GM21825 (cell line): ENCODE data around the gene RIN3.

Experiments
- ATAC-seq: cut with Tn5 transposase; IDR thresholded peaks from one replicate; pipeline ENCODE4 v1.9.1; 2021; ENCODE audit warnings: mild to moderate bottlenecking, moderate library complexity; ENCODE audit not compliant: unreplicated experiment

The RIN3 gene

DNA sequence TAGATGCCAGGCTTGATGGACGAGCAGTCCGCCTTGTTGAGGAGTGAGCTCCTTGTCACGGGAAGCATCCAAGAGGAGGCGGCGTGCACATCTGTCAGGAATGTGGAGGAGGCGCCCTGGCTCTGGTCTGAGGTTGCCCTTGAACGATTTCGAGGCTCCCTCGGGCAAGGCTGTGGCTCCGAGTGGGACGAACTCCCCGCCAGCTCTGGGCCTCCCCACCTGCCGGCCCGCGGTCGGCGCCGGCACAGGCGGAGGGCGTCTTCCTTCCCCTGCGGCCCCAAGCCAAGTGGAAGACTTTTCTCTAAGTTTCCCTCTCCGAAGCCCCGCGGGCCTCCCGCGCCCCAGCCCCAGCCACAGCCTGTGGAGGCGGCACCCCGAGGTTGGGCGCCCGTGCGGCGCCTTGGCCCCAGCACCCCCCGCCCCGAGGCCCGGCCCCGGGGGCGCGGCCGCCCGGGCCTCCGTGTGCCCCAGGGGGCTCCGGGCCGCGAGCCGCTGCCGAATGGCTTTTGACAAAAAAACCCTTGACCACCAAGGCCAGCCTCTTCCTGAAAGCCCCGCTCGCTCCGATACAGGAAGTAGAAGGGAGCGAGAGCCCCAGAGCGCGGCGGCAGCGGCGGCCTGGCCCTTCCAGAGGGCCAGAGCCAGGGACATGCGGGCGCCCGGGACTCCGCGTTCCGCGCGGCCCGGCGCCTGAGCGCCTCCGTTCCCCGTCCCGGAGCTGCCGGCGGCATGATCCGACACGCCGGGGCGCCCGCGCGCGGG, at the start of gene RIN3:
Gene RIN3 (plus strand): TSS at position 578 of the 762 bp plus-strand sequence. CDS start 152 bp downstream, at position 730.
- ATAC-seq: peak; percentile 62

DNA sequence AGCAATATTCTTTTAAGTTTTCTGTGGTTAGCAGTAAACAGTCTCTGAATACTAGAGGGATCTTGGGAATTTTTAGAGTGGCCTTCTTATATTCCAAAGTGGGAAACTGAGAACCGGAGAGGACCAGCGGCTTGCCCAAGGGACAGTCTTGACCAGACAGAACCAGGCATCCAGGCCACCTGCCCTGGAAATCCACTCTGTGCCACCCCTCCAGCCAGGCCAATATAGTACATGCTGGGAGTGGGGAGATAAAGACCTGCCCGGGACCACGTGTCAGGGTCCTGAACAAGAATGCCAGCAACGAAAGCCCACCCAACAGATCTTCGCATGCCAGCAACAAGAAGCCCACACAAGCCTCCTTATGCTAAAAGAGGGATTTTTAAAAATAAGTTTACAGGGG, 49.4 kb upstream of the RIN3 start:
- no peak for ATAC-seq

DNA sequence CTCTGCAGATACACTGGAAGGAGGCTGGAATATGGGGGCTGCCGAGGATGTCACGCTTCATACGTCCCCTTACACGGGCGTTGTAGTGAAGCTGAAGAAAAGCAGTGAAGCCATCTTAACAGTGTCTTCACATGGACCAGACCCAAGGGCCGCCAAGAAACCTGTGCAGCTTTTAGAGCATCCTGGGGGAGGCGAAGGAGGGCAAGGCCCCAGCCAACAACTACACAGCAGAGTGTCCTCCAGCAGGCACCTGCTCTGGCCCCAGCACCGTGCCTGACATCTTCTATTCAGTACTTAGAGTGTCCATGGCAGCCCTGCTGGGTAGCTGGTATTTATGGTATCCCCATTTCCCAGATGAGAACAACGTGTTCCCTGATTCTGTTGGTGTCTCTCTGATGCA, 48.9 kb upstream of the RIN3 start:
- no peak for ATAC-seq

- ATAC-seq: no peak
These were observed 48.1 kb upstream of the RIN3 start for GRCh38 chr14:92465353-92466055.

DNA sequence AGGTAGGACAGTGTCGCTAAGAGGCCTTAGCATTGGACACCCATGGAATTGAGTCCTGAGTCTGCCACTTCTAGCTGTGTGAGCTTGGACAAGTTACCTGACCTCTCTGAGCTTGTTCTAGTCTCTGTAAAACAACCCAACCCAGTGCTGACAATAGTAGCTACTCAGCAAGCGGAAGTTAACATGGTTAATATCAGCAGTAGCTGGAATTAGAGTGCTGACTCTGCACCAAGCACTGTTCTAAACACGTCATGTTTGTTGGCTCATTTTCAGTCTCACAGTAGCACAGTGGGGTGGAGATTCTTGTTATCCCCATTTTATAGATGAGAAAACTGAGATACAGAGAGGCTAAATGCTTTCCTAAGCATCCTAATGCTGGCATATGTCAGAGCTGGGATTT, 47.5 kb upstream of the RIN3 start:
- ATAC-seq: no peak

DNA sequence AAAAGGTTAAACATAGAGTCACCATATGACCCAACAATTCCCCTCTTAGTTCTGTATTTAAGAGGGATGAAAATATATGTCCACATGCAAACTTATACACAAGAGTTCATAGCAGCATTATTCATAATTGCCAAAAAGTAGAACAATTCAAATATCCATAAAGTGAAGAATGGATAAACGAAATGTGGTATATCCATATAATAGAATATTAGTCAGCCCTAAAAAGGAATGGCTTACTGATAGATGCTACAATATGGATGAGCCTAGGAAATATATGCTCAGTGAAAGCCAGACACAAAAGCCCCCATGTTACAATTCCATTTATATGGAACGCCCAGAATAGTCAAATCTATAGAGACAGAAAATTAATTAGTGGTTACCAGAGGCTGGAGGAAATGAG, 44.1 kb upstream of the RIN3 start:
- no peak for ATAC-seq

DNA sequence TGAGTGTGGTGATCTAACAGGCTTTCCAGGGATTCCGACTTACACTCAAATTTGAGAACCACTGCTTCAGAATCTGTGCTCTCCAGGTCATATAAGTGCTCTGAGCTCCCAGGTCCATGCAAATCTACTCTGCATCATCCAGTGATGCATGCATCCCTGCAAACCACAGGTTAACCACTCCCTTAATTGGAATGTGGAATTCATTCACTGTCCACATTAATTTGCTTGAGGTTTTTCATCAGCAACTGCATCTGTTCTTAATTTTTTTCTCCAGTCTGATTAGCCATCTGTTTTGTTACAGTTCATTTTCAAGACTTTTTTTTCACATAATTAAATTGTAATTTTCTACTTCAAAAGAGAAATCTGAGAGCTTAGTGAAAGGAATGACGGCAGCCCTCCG, 43.4 kb upstream of the RIN3 start:
- no peak for ATAC-seq

DNA sequence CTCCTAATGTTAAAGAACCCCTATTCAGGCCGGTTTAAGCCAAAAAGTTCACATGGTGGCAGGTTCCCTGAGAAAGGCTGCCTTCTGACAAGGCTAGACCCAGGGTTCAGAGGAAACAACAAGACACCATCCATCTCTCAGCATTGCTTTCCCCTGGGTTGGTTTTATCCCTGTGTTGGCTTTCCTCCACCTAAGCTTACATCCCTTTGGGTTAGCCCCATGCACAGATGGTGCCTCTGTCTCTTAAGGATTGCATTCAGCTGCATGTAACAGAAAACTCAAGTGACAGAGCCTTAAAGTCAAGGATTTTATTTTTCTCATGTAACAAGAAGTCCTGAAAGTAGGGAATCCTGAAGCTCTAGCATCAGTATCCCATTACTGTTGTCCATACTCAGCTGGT, 42.8 kb upstream of the RIN3 start:
- no peak for ATAC-seq

DNA sequence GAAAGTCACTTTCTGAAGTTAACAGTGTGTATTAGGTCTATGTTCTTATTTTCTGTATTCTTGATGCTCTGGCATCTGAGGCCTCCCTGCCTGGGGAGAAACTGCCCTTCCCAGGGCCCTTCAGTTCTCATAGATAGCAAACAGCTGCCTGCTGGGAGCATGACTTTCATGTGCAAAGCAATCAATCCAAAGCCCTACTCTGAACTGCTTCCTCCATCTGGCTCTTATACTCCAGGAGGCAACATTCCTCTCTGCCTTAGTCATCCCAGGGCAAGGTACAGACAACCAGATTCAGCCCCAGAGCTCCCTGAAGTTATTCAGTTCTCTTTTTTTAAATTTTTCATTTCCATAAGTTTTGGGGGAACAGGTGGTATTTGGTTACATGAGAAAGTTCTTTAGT, 41.7 kb upstream of the RIN3 start:
- no peak for ATAC-seq

- no peak for ATAC-seq
These were observed 40.7 kb upstream of the RIN3 start for GRCh38 chr14:92472860-92473259.

- ATAC-seq: no peak
These were observed 40.2 kb upstream of the RIN3 start for GRCh38 chr14:92473261-92473968.

DNA sequence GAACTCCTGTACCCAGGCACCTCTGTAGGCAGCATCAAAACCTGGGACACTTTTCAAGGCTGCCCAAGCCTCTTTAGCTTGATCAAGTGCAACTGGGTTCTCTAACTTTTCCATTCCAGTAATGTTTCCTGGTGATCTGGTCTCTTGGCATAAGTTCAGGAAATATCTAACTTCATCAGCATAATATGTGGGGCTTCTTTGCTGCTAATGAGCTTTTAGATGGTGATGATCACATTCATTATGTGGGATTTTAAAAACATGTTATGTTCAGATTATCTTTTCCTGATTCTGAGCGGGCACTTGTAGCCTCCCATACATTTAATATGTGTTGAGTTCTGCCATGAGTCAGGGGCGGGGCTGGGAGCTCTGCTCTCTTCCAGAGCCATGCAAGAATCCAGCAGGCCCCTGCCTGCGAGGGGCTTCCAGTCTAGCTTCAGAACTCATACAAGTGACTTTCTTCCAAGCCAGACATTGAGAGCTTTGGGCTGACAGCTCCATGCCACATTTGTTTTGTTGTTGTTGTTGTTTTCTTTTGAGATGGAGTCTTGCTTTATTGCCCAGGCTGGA, 39.5 kb upstream of the RIN3 start:
- ATAC-seq: no peak

DNA sequence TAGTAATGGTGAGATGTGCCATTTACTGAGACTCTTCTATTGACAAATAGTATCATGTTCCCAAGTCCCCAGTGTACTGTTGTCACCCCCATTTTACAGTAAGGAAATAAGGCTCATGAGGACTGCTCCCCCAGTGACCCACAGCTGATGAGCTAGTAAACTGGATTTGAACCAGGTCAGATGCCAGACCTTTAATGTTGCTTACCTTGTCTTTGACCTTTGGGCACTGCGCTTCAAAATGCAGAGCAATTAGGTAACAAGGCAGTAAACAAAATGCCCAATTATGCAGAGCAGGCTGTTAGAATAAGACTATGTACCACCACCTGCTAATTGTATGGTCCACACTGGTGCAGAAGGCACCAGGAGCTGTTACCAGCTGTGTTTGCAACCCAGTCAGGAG, 38.5 kb upstream of the RIN3 start:
- no peak for ATAC-seq

- no peak for ATAC-seq
These were observed 38.0 kb upstream of the RIN3 start for GRCh38 chr14:92475451-92476187.

DNA sequence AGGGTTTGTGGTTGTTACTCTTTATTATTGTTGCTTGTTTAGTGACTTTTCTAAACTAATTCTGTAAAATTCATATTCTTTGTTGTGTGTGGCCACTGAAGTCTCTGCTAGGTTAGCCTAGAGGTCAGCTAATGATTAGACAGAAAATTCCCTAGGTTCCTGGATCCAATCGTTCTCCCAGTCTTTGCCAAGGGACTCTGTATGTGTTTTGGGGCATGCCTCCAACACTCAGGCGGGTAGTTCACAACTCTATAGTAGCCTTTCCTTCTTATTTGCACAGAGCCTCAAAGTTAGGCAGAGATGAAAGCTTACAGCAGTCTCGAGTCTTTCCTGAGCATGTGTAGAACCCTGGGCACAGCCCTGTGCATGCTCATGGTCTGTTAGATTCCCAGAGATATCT, 32.7 kb upstream of the RIN3 start:
- no peak for ATAC-seq

DNA sequence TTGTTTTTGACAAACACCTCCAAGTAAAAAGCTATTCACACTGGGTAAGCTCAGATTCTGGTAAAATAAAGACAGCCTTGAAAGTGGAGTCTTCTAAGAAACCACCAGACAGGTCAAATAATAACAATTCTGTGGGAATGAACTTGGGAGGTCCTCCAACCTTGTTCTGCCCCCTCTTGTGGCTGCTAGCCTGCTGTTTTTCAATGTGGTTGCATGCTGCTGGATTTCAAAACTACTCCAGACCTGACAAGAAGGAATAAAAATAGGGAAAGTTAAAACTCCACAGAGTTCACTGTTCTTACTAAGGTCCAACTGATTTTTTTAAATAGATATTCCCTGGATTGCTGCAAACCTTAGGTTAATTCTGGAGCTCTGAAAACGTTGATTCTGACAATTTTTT, 32.2 kb upstream of the RIN3 start:
- no peak for ATAC-seq

GRCh38 chr14:92481811-92482555, 31.6 kb upstream of the RIN3 start:
- no peak for ATAC-seq

DNA sequence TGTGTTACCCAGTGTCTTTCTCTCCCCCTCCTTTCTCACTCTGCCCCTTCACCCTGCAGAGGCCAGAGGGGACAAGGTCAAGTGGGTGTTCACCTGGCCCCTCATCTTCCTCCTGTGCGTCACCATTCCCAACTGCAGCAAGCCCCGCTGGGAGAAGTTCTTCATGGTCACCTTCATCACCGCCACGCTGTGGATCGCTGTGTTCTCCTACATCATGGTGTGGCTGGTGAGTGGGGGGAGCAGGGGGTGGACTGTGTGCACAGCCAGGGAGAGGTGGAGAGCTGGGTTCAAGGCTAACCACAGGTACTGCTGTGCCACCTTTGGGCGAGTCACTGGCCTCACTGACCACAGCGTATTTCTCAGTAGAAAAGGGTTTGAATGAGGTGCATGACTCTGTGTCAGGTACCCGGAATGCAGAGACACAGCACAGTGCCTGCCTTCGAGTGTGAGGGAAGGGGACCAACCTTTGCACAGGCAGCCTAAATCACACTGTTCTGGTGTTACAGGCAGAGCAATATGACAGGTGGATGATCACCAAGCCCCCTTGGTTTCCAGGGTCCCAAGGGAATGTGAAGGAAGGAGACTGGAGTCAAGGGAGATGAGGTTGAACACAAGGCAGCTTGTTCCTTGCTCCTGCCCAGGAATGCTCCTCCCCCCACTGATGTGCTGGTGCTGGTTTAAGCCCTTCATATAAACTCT, 30.8 kb upstream of the RIN3 start:
- no peak for ATAC-seq

DNA sequence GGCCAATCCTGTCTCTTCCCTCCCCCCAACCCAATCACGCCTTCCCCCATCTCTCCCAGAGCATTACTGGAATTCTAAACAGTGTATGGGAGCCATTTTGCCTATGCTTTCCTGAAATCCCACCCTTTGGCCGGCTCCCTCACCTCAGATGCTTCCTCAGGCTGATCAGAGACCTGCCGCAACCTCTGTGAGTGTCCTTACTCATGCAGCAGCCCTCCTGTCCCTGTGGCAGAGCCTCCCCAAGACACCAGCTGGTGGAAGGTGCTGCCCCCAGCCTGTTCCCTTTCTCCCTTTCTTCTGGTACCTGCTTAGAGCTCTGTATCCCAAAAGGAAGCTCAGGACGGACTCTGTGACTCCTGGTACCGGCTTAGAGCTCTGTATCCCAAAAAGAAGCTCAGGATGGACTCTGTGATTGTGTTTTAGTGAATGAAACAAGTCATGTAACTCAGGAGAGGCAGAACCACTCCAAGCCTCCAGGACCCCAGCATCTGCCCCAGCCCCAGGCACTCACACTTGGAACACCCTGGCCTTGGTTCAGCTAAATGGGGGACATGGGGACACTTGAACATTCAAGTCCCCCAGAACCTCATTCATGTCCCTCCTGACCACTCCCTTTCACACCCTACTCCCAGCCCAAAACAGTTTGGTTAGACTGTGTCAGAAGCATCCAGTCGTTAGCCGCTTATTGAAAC, 29.3 kb upstream of the RIN3 start:
- ATAC-seq: no peak
